DOHH2 (cell line): ENCODE results near the gene C9orf153.
"Not testable (repeated sequence)": the region's sequence is repeated elsewhere in the genome, so short reads cannot be mapped to it uniquely, and the experiment has no call there.

Source experiments
- H3F3A ChIP-seq: fragments of 200-600 bp; sonication (generic), shearing (Covaris generic); 2 replicates; pipeline ENCODE4 v1.6.0; 2016; ENCODE audit warnings: antibody characterized with exemption, mild to moderate bottlenecking; ENCODE audit not compliant: control insufficient read depth, insufficient read depth
- H3K27ac ChIP-seq: fragments of 200-600 bp; sonication (generic); 2 replicates; pipeline ENCODE4 v1.5.1; 2014; ENCODE audit warnings: low read depth, mild to moderate bottlenecking, low read length, moderate library complexity
- H3K27me3 ChIP-seq: fragments of 200-600 bp; sonication (generic); 2 replicates; pipeline ENCODE4 v1.6.1; 2014; ENCODE audit warnings: mild to moderate bottlenecking, low read length, mixed read lengths; ENCODE audit not compliant: control insufficient read depth
- H3K36me3 ChIP-seq: fragments of 200-600 bp; sonication (generic); 2 replicates; pipeline ENCODE4 v1.6.1; 2014; ENCODE audit warnings: mild to moderate bottlenecking, low read length, moderate library complexity, mixed read lengths; ENCODE audit not compliant: control insufficient read depth
- H3K4me1 ChIP-seq: fragments of 200-600 bp; sonication (generic); 2 replicates; pipeline ENCODE4 v1.6.1; 2014; ENCODE audit warnings: mild to moderate bottlenecking, low read length, mixed read lengths; ENCODE audit not compliant: control insufficient read depth
- H3K4me2 ChIP-seq: fragments of 200-600 bp; sonication (generic); 2 replicates; pipeline ENCODE4 v1.6.0; 2014; ENCODE audit warnings: mild to moderate bottlenecking, low read length, moderate library complexity
- H3K4me3 ChIP-seq: fragments of 200-600 bp; sonication (generic); 2 replicates; pipeline ENCODE4 v1.5.1; 2014; ENCODE audit warnings: mild to moderate bottlenecking, low read length, mixed read lengths
- H3K79me2 ChIP-seq: fragments of 200-600 bp; sonication (generic); 2 replicates; pipeline ENCODE4 v1.6.1; 2014; ENCODE audit warnings: mild to moderate bottlenecking, low read length, mixed read lengths; ENCODE audit not compliant: control insufficient read depth
- H3K9me2 ChIP-seq: fragments of 200-600 bp; sonication (generic); replicated peaks from 2 replicates; pipeline ENCODE4 v1.6.1; 2014; ENCODE audit warnings: mild to moderate bottlenecking, low read length, mixed read lengths; ENCODE audit not compliant: control insufficient read depth
- H3K9me3 ChIP-seq: fragments of 200-600 bp; sonication (generic); 2 replicates; pipeline ENCODE4 v1.6.1; 2014; ENCODE audit warnings: antibody characterized with exemption, low read length, mixed read lengths; ENCODE audit not compliant: control insufficient read depth, insufficient read depth
- H4K20me1 ChIP-seq: fragments of 200-600 bp; sonication (generic); 2 replicates; pipeline ENCODE4 v1.6.0; 2014; ENCODE audit warnings: low read depth, mild to moderate bottlenecking, antibody characterized with exemption, low read length, moderate library complexity; ENCODE audit not compliant: control insufficient read depth, insufficient read depth
- CTCF ChIP-seq: fragments of 200-600 bp; sonication (generic); IDR thresholded peaks from one replicate; pipeline ENCODE4 v1.5.1; 2014; ENCODE audit warnings: antibody characterized with exemption, mild to moderate bottlenecking, low read depth, low read length; ENCODE audit not compliant: poor library complexity, severe bottlenecking
- EZH2phosphoT487 ChIP-seq: fragments of 200-600 bp; sonication (generic); IDR thresholded peaks from 2 replicates; pipeline ENCODE4 v1.6.1; 2017; ENCODE audit warnings: borderline replicate concordance, mild to moderate bottlenecking, antibody characterized with exemption, low read length, moderate library complexity, mixed read lengths

C9orf153 gene

GRCh38 chr9:86298873-86299272 is 39.4 kb upstream of the C9orf153 start:
- no peaks in the 10 kb centered on the region for H3K79me2 ChIP-seq
- no peaks in the 10 kb centered on the region for H3K4me1 ChIP-seq
- peaks cover 3% of the 10 kb centered on the region; the same call in 1 of the 2 replicates for H3F3A ChIP-seq
- H4K20me1 ChIP-seq: no peaks in the 10 kb centered on the region
- H3K27ac ChIP-seq: no peak overlapping the region
- TF ChIP-seq CTCF: no peak
- no peak for TF ChIP-seq EZH2phosphoT487
- H3K4me2 ChIP-seq: no peak overlapping the region
- H3K9me2 ChIP-seq: no peaks in the 10 kb centered on the region
- H3K27me3 ChIP-seq: no peaks in the 10 kb centered on the region
- H3K9me3 ChIP-seq: no peaks in the 10 kb centered on the region
- no peak overlapping the region for H3K4me3 ChIP-seq
- peaks cover 83% of the 10 kb centered on the region for H3K36me3 ChIP-seq

GRCh38 chr9:86290341-86290740 is 30.9 kb upstream of the C9orf153 start:
- Histone ChIP-seq H3K36me3 (peaks cover 19% of the 10 kb centered on the region), H3K4me1 (peaks cover 21% of the 10 kb centered on the region), H3F3A (peaks cover 11% of the 10 kb centered on the region; the same call in 1 of the 2 replicates)
- H3K9me3 ChIP-seq, H3K79me2 ChIP-seq, H3K9me2 ChIP-seq, H3K27me3 ChIP-seq, H4K20me1 ChIP-seq, H3K4me3 ChIP-seq, H3K4me2 ChIP-seq, H3K27ac ChIP-seq: not testable (repeated sequence)

- H3K36me3 ChIP-seq: peaks cover 15% of the 10 kb centered on the region
- H3K4me1 ChIP-seq: peaks cover 26% of the 10 kb centered on the region
- H3K9me2 ChIP-seq: no peaks in the 10 kb centered on the region
- no peak overlapping the region for H3K27ac ChIP-seq
- peaks cover 18% of the 10 kb centered on the region for H3F3A ChIP-seq
- H3K79me2 ChIP-seq: no peaks in the 10 kb centered on the region
- H4K20me1 ChIP-seq: no peaks in the 10 kb centered on the region
- H3K4me2 ChIP-seq: no peak overlapping the region
- no peaks in the 10 kb centered on the region for H3K9me3 ChIP-seq
- no peak for TF ChIP-seq CTCF
- no peak for TF ChIP-seq EZH2phosphoT487
- H3K4me3 ChIP-seq: no peak overlapping the region
- no peaks in the 10 kb centered on the region for H3K27me3 ChIP-seq
Observed at GRCh38 chr9:86288499-86289198, 29.2 kb upstream of the C9orf153 start.

- H4K20me1 ChIP-seq: no peaks in the 10 kb centered on the region
- H3K79me2 ChIP-seq: no peaks in the 10 kb centered on the region
- H3K27me3 ChIP-seq: no peaks in the 10 kb centered on the region
- peak overlapping the region; percentile 45 for H3K27ac ChIP-seq
- no peaks in the 10 kb centered on the region for H3K9me2 ChIP-seq
- no peak overlapping the region for H3K4me3 ChIP-seq
- H3F3A ChIP-seq: peaks cover 18% of the 10 kb centered on the region
- no peaks in the 10 kb centered on the region for H3K9me3 ChIP-seq
- peaks cover 34% of the 10 kb centered on the region for H3K4me1 ChIP-seq
- no peak overlapping the region for H3K4me2 ChIP-seq
- peaks cover 18% of the 10 kb centered on the region for H3K36me3 ChIP-seq
- no peak for TF ChIP-seq EZH2phosphoT487
- TF ChIP-seq CTCF: peak; percentile 40
Observed at GRCh38 chr9:86287013-86287412, 27.6 kb upstream of the C9orf153 start.
